ENCODE measurements around the gene FAM168A.

Gene FAM168A

DNA sequence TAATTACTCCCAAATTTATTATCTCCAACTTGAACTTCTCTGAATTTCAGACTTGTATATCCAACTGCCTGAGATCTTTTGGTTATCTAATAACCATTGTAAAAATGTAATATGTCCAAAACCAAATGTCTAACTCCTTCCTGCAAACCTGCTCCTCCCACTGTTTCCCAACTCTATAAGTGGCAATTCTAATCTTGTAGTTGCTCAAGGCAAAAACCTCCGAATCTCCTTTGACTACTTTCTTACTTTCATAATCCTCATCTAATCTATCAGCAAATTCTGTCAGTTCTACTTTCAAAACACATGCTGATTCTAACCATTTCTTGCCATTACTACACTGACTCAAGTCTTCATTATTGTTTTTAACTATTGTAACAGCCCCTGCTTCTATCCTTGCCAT lies 55.7 kb downstream of the FAM168A start:
- no peak for DNase-seq (ENCODE audit: extremely low spot score)
- ChIA-PET POLR2A (no interaction called here), CTCF (interaction anchor here (2.4 kb wide), 1 partner anchor 12 kb away, joined by 12 read pairs; no protein-coding TSS in a partner anchor)
- no peak for TF ChIP-seq CTCF (IDR thresholded peaks at IDR 0.05; ENCODE audit: control extremely low read depth, extremely low read depth, low read depth, missing control alignments)

- POLR2A ChIA-PET: no interaction called here
- no peak for TF ChIP-seq CTCF (IDR thresholded peaks at IDR 0.05; ENCODE audit: control extremely low read depth, extremely low read depth, low read depth, missing control alignments)
- CTCF ChIA-PET: interaction anchor here (1.4 to 1.7 kb wide), 2 partner anchors 10 to 61 kb away, joined by 3 to 6 read pairs; no protein-coding TSS in a partner anchor
- DNase-seq (ENCODE audit: extremely low spot score): no peak
Observed at GRCh38 chr11:73539506-73540084, 58.3 kb downstream of the FAM168A start.

DNA sequence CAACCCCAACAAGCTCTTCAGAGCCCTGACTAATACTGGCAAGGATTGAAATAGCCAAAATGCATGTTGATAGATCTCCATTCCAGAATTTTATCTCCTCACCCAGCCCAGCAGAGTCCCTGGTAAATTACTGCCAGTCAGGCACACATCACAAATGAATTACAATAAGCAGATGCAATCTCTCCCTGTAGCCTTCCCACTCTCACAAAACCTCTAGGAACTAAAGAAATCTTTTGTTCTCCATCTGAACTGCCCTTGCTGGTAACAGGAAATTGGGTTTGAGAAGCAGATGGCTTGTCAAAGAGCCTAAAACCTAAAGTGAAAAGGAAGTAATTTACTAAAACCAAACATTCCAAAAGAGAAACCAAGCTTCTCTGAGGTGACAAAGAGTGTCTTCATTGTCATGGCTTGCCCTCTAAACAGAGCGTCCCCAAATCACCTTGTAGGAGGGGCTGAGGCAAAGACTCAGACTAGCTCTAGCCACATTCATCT lies 59.5 kb downstream of the FAM168A start:
- TF ChIP-seq CTCF (IDR thresholded peaks at IDR 0.05; ENCODE audit: control extremely low read depth, extremely low read depth, low read depth, missing control alignments): no peak
- ChIA-PET CTCF (interaction anchor here (1.3 to 1.7 kb wide), 4 partner anchors 11 to 60 kb away, joined by 3 to 6 read pairs (median 3); no protein-coding TSS in a partner anchor), POLR2A (no interaction called here)
- DNase-seq (ENCODE audit: extremely low spot score): peak; percentile 55

GRCh38 chr11:73537969-73538368 lies 59.9 kb downstream of the FAM168A start:
- no peak for TF ChIP-seq CTCF (IDR thresholded peaks at IDR 0.05; ENCODE audit: control extremely low read depth, extremely low read depth, low read depth, missing control alignments)
- DNase-seq (ENCODE audit: extremely low spot score): no peak
- ChIA-PET CTCF (interaction anchor here (1.1 to 1.7 kb wide), 4 partner anchors 10 to 26 kb away, joined by 3 to 6 read pairs (median 3); no protein-coding TSS in a partner anchor), POLR2A (no interaction called here)

GRCh38 chr11:73536961-73537360 lies 61.0 kb downstream of the FAM168A start:
- DNase-seq (ENCODE audit: extremely low spot score): no peak
- CTCF ChIA-PET: interaction anchor here (1.1 to 1.4 kb wide), 2 partner anchors 9 to 25 kb away, joined by 3 read pairs; no protein-coding TSS in a partner anchor
- TF ChIP-seq CTCF (IDR thresholded peaks at IDR 0.05; ENCODE audit: control extremely low read depth, extremely low read depth, low read depth, missing control alignments): no peak
- POLR2A ChIA-PET: no interaction called here

- ChIA-PET CTCF (interaction anchor here (0.8 to 4.8 kb wide), 4 partner anchors 12 to 83 kb away, joined by 3 to 20 read pairs (median 4); no protein-coding TSS in a partner anchor), POLR2A (no interaction called here)
- no peak for TF ChIP-seq CTCF (IDR thresholded peaks at IDR 0.05; ENCODE audit: control extremely low read depth, extremely low read depth, low read depth, missing control alignments)
- DNase-seq (ENCODE audit: extremely low spot score): no peak
Observed at GRCh38 chr11:73532310-73532709, 65.6 kb downstream of the FAM168A start.

All from GM10248 (cell line).